NCI-H2029 treated with DMSO at 0.1 percent for 48 hours (cell line): Measurements from ENCODE around the gene SORCS2.

Experiments used
- DNase-seq: peaks from one replicate; lab custom pipeline; 2025; lab: John Stamatoyannopoulos, UW

SORCS2 gene

DNA sequence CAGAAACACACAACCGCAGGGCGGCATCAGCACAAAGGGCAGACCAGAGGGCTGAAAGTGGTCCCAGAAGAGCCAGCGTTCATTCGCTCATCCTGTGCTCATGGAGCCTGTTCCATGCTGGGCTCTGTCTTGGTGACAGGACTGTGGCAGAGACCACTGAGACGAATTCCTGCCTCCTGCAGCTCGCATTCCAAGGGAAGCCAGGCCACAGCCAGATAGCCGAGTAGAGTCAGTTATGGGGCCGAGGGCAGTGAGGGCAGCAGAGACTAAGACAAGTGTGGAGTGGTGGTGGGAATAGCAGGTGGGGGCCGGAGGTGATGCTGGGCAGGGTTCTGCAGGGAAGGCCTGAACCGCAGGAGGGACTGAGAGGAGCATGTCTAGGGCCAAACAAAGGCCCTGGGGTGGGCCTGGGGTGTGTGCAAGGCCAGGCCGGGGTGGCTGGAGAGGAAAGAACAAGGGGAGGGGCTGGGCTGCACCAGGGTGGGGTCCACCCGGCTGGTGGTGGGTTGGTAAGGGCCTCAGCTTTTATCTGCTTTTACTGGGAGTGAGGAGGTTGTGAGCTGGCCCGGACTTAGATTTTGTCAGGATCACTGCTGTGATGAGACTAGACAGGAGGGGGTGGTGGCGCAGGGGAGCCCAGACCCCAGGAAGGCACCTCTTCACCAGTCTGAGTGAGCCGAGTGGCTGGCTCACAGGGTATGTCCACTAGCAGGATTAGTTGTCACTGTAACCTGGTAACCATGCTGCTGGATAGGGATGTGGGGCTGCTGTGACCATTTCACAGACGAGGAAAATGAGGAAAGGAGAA lies 236.1 kb downstream of the SORCS2 start:
- DNase-seq = no peak

DNA sequence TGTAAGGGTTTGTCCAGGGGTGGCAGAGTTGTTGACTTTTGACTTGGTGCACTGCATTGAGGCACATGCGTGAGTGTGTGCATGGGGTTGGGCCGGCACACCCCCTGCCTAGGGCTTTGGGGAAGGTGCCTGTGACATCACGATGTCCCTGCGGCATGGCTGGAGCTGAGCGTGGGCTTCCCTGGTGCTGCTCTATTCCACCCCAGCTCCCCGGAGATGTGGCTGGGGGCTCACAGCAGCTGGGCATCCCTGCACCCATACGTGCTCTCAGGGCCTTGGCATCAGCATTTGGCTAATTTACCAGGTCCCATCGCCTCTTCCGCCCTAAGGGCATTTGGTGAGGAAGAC lies 236.7 kb downstream of the SORCS2 start:
- no peak for DNase-seq

DNA sequence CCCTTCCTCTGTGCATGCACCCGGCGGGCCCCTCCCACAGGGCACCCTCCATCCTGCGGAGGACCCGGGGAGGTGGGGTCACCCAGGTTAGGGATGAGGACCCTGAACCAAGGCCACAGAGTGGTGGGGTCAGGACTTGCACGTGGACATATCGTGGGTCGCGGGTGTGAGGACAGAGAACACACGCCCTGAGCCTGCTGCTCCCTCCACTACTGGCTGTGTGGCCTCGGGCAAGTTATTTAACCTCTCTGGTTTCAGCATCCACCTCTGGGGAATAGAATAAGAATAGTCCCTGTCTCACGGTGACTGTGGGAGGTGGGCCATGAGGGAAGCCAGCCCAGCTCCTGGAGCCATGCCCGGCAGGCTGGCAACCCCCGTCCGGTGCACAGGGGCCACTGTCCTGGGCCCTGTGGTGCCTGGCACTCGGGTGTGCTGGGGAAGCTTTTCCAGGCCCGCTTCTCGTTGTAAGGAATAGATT lies 237.3 kb downstream of the SORCS2 start:
- no peak for DNase-seq

DNA sequence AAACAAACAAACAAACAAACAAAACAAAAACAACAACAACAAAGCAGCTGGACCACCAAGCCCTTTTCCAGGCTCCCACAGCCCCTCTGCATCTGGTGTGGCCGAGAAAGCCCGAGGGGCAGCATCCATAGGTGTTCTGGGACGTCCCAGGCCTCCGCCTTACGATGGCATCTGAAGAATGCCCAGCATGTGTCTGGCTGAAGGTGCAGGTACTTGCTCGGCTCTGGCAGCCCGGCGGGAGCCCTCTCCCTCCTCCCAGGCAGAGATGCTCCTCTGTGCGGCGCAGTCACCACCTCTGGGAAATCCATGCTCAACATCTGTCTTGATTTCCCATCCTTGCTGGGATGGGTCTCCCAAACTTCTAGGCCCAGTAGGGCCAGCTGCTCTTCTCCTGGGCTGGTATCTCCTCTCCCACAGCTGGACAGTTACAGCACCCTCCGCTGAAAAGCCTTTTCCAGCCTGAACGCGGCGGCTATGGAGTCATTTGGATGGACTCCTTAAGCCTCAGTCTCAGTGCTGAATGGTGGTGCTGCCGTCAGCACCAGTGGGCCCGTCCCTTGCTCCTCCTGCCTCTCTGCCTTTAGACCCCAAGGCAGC lies 238.1 kb downstream of the SORCS2 start:
- no peak for DNase-seq

DNA sequence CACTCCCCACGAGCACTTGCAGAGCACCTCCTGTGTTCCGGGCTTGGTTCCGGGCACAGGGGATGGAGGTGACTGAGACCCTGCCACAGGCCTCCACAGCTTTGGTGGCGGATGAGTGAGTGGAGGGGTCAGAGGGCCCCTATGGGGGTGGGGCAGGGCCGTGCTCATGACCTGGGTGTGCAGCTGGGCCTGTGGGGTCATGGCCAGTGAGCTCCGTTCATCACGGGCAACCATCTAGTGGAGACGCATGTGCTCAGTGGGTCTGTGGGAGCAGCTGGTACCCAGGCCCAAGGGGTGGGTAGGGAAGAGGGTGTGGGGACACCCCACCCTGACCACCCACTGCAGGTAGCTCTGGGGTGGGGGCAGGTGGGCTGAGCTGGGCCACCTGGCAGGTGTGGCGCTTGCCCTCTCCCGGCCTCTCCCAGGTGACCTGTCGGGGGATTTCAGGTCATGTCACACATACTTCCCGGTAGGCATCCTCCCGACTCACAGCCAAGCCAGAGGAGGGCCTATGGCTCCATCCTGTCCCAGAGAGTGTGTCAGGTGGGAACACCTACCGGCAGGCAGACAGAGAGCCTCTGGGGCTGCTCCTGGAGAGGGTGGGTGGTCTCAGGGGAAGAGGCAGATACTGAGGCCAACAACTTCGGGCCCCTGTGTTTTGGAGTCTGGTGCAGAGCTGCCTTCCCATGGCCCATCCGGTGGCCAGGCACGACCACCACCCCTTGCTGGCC lies 238.8 kb downstream of the SORCS2 start:
- no peak for DNase-seq

DNA sequence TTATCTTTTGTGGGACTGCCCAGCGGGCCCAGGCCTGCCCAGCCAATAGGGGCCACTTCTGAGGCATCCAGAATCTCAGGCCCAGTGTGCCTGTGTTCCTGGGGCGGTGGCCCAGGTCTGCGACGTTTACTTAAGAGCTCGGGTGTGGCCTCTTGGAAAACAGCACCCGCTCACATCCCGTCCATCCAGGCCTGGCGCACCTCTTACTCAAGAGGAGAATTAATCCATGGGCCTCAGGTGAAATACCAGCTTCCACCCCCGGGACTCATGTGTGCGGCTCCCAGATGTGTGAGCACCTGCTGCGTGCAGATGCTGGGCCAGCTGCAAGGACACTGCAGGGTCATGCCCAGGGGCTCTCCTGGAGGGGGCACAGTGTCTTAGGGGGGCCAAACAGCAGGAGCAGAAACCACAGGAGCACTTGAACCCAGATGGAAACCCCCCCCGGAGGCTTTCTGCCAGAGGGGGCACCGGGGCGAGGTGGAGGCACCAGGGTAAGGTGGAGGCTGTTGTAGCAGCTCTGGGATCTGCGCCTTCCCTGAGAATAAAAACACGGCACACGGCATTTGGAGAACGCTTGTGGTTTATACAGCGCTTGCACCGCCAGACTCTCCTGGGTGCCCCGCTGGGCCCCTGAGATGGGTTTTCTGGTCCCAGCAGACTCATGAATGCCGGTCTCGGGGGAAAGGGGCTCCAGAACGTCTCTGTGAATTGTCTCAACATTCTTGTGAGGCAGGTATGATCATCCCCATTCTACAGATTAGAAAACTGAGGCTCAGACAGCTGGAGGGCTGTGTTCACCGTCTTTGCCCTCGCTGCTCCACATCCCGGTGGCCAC lies 239.6 kb downstream of the SORCS2 start:
- DNase-seq = no peak

DNA sequence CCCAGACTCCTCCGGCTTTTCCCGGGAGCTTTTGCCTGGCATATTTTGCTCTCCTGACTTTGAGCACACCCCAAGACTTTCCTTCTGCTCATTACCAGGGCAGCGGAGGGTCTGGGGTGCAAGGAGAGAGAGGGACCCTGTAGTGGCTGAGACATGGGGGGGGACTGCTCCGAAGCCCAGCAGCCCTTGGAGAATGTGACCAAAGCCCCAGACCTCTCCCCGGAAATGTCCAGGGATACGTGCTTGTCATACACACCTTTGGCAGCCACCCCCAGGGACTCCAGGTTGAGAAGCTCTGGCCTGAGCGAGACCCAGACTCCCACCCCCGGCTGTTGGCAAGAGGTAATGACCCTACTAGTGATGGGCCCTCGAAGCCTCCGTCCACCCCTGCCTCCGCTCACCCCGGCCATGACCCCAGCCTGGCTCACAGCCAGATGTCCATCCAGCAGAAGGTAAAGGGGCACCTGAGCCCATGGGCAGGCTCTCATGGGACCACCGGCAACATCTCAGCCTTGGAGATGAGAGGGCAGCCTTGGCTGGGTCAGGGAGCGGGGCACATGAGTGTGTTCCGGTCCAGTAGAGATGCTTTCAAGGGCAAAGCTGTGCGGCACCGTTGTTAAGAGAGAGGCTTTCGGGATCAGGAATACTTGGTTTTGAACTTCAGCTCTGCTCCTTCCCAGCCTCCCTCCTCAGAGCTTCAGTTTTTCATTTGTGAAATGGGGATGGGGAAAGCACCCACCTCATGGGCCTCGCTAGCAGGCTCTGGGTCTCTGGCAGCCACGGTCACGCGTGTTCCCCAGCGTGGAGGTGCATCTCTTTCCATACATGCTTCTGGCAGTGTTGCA lies 240.4 kb downstream of the SORCS2 start:
- DNase-seq = no peak

DNA sequence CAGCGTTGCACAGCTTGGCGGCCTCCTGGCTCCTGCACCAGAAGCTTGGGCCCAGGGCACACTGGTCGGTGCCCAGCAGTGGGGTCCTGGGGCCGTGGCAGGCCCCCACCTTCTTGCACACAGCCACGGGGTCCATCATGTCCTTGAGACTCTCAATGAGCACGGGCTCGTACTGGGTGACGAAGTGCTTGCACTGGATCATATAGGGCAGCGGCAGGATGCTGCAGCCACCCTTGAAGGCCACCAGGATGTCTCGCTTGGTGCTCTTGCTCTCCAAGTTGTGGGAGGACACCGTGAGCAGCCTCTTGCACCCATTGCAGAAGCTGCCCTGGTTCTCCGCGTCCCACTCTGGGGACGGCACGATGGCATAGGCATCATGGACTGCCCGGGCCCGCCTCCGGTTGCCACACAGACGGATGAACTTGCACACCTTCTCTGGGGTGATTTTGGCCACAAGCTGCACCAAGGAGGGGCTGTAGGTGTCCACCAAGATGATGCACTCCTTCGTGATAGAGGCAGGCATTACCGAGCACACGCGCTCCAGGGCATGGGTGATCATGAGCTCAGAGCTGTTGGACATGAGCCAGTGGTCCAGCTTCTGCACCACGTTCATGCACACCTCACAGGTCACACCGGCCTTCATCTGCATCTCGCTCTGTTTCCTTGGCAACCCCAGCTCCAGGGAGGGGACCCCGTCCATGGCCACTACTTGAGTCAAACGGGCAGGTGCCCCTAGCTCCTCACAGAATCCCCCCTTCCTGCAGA lies 241.2 kb downstream of the SORCS2 start:
- no peak for DNase-seq

DNA sequence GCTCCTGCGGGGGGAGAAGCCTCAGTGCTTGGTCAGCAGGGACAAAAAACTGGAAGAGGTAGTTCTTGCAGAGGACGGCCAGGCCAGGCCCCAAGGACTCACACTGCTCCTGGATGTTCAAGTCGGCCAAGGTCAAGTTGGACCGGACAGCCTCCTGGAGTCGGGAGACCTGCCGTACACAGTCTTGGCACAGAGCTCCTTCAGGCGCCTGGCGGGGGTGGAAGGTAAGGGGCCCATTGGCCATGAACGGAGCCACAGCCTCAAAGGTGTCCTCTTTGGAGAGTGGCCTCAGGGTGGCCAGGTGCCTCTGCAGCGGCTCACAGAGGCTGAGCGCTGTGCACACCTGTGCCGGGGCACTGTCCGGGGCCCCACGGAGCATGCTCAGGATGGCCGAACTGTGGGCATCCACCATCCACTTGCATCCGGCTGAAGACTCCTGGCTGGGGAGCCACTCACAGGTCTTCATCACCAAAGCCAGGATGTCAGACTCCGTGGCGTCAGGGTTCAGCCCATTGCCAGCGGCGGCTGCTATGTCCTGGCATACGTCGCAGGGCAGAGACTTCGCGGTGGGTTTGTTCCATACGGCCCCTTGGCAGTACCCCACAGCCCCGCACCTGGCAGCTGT lies 241.9 kb downstream of the SORCS2 start:
- no peak for DNase-seq

DNA sequence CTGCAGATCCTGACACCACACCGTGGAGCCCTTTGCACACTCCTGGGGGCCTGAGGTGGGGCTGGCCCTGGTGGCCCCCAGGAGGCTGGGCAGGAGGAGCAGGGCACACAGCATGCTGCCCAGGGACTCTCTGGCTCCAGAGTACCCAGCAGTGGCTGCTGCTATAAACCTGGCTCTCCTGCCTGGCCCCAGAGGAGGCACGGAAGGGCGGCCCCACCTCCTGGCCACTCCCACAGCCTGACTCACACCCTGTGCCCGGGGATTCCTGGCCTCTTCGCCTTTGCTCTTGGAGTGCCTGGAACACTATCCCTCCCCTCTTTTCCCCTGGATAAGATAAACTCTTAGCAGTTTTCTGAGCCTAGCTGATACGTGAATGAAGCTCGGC lies 242.4 kb downstream of the SORCS2 start, which contains the start of gene PSAPL1:
PSAPL1 (minus strand) TSS at position 165 of the 385 bp plus-strand sequence; CDS start at position 114, 51 bp downstream.
- DNase-seq = peak; percentile 46

DNA sequence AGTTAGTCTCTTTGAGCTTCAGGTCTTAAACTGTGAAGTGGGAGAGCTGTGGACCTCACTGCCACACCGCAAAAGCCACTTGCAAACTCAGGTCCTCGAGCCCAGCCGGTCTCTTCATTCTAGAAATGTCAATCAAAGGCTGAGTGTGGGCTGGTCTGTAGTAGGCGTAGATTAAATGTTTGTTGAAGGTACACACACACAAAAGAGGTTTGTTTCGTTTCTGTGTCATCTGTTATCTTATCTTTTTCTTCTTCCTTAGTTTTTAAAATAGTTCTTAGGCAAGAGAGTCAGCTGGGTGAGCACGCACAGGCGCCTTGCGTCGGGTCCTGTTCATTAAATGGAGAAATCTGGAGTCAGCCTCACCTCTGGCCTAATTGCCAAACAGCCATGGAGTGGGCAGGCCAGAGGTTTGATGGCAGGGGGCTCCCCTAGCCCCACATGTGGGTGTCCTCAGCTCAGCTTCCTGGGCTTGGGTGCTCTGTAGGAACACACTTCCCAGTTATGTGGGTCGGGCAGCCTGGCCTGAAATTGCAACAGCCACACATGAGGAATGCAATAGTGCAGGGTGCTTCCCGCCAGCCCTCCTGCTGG lies 243.2 kb downstream of the SORCS2 start:
- no peak for DNase-seq

DNA sequence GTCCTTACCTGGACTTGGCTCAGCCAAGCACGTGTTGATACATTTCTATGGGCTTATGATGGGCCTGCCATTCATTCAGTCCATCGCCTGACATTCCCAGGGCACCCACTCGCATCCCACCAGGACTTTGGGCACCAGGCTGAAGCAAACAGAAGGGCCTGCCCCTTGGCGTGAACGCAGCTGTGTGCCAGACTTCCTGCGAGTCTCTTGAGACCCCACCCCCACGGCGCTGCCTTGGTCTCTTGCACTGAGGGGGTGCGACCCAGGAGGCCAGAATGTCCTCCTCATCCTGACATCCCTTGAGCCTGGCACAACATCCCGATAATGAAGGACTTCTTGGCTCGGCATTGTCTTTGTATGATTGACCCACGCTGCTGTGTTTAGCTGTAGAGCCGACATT lies 243.9 kb downstream of the SORCS2 start:
- no peak for DNase-seq

DNA sequence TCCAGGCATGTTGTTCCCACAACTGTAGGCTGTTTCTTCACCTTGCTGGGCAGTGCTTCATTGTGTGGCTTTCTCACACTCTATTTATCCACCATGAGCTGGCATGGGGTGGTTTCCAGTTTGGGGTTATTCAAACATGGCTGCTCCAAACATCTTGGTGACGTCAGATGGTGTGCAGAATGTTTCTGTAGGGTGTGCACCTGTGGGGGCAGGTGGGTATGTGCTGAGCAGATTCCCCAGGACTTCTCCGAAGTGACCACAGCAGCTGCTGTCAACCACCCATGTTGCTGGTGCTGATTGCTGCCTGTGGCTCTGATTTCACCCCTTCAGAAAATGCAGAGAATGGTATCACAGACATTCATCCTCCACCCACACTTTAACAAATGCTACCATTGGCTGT lies 247.4 kb downstream of the SORCS2 start:
- DNase-seq = no peak

DNA sequence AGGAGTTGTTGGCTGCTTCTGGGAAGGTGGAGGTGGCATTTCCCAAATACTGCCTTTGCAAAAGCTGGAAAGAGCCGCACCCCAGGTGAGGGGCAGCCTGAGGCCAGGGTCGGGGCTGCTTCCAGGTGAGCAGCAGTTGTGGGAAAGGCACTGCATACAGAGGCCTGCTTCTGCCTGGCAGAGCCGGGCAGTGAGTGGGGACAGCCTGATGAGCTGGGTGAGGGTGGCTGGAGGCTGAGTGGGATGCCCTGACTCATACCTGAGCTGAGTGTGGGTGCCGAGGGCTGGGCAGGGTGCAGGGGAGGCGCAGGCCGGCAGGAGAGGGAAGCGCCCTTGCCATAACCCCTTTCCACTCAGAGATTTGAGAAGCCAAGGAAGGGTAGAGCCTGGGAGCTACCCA lies 248.9 kb downstream of the SORCS2 start:
- DNase-seq = no peak

DNA sequence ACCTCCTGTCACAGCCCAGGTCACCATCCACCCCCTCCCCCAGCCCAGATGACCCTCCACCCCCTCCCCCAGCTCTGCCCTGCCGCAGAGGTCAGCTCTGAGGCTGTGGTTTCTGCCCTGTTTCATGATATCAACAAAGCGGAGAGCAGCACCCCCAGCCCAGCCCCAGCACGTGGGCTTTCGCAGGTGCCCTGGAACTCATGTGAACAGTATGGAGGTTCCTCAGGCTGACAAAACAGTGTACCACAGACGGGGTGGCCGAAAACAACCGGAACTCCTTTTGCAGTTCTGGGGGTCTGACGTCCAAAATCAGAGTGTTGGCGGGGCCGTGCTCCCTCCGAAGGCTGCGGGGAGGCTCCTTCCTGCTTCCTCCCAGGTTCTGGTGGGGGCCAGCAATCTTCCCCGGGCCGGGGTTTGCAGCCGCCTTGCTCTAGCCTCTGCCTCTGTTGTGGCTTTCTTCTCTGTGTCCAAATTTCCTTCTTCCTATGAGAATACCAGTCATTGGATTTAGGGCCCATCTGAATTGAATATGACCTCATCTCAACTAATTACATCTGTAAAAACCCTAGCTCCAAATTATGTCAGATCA lies 250.3 kb downstream of the SORCS2 start:
- DNase-seq = no peak

DNA sequence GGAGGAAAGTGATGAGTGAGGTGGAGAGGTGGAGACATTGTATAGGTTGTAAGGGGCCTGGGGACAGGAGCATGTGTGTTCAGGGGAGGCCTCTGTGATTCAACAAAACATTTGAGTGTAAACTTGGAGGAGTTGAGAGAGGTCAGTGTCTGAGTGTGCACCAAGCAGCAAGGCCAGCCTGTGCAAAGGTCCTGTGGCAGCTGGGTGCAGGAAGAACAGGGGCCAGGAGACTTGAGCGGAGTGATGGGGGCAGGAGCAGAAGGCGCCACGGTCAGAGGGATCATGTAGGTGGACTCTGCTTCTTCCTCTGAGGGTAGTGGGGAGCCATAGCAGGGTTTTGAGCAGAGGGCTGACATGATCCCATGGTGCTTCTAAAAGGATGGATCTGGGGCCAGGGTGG lies 252.0 kb downstream of the SORCS2 start:
- DNase-seq = no peak

DNA sequence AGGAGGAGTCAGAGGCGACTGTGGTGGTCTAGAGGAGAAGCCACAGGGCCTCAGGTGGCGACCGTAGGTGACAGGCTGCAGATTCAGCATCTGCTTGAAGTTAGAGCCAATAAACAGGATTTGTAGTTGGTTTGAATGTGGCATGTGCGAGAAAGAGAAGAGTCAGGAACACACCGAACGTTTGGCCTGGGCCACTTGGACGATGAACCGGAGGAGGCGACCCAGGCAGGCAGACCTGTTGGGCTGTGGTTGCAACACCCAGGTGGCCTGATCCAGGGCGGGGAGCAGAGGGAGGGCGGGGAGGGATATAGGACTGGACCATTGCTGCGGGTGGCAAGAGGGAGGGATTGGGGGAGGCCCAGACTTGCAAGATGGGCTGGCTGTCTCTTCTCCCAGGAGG lies 252.4 kb downstream of the SORCS2 start:
- no peak for DNase-seq

DNA sequence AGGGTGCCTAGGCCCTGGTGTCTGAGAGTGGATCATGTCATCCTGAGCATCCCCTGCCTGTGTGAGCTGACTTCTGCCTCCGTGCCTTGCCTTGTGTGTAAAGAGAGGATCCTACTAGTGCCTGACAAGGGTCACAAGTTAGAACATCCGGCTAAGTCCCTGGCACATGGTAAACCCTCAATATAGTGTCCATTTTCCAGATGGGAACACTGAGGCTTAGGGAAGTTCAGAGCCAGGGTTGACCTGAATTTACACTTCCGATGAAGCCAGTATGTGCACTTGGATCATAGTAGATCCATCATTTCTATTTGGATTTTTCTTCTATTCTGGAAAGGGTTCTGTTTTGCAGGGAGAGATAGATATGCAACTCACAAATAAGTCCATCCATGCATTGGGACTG lies 254.9 kb downstream of the SORCS2 start:
- no peak for DNase-seq

DNA sequence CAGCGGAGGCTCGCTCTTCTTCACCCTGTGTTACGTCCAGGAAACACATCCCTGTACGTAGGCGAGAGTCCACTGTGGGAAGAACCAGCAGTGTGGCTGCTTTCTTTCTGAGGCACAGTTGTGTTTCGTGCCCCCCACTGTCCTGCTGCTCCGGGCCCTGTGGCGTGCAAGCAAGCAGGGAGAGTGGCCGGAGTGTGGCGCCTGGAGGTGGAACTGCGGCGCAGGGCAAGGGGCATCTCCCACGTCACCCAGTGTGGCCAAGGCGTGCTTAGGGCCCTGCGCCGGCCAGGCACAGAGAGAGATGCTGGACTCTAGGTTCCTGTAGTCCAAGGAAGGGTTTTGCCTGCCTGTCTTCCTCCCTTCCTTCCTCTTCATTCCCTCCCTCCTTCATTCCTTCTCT lies 255.7 kb downstream of the SORCS2 start:
- DNase-seq = no peak
